Vagina (tissue), 2 donors: ENCODE results near the gene SLC12A7.
"Not testable (repeated sequence)": the region's sequence is repeated elsewhere in the genome, so short reads cannot be mapped to it uniquely, and the experiment has no call there.

Experiments used
- CTCF ChIP-seq, 3 experiments: fragments of 450-650 bp in 2 of 3; fragments of 200-600 bp in 1 of 3; sonication (generic) in 1 of 3; IDR thresholded peaks; one replicate each; pipeline ENCODE4 v1.5.1; 2017 to 2019; ENCODE audit warnings: antibody characterized with exemption in 3 of 3, mild to moderate bottlenecking in 2 of 3, moderate library complexity in 2 of 3
- POLR2AphosphoS5 ChIP-seq, 2 donors: sonication (generic); formaldehyde crosslinking; IDR thresholded peaks; one replicate each; pipeline ENCODE4 v1.9.0; 2017; ENCODE audit warnings: antibody characterized with exemption in 2 of 2, mild to moderate bottlenecking in 2 of 2, low read depth in 1 of 2; ENCODE audit not compliant: insufficient read depth in 1 of 2

GRCh38 chr5:1125695-1126094 lies 13.8 kb upstream of the SLC12A7 start:
- TF ChIP-seq POLR2AphosphoS5 (IDR thresholded peaks at IDR 0.05; ENCODE audit: insufficient read depth in 1 of 2, low read depth in 1 of 2); CTCF (IDR thresholded peaks at IDR 0.05): not testable (repeated sequence)
